ENCODE results near the gene OR9I1.

GRCh38 chr11:58097437-58097836, 27.9 kb downstream of the OR9I1 start:
- TF ChIP-seq TCF7 (CRISPR knock-in tag; IDR thresholded peaks at IDR 0.05; ENCODE audit: low read depth): no peak
- no peak for TF ChIP-seq CTCF (IDR thresholded peaks at IDR 0.05)
- TF ChIP-seq ZNF263 (CRISPR knock-in tag; IDR thresholded peaks at IDR 0.05; ENCODE audit: low read depth): no peak
- no peak for TF ChIP-seq SP1 (CRISPR knock-in tag; conservative IDR thresholded peaks at IDR 0.05)
- no peak for TF ChIP-seq FOXK1 (CRISPR knock-in tag; IDR thresholded peaks at IDR 0.05)
- TF ChIP-seq SMAD3 (CRISPR knock-in tag; IDR thresholded peaks at IDR 0.05; ENCODE audit: borderline replicate concordance): no peak

Measured in WTC11 (cell line).